Neural cell (in vitro differentiated cells): ENCODE measurements around the gene SDK1. TPM values are rescaled to one million over a fixed set of nuclear protein-coding genes. Genes with fewer than 3 reads are reported as not detected.
"Not testable (repeated sequence)": the region's sequence is repeated elsewhere in the genome, so short reads cannot be mapped to it uniquely, and the experiment has no call there.

Source experiments
- H2AFZ ChIP-seq: fragments of 200-600, 300-800 bp; sonication (generic), shearing (Covaris generic); 2 replicates; pipeline ENCODE4 v1.6.0; 2014; ENCODE audit warnings: low read depth, mild to moderate bottlenecking, antibody characterized with exemption, low read length, moderate library complexity
- H3F3A ChIP-seq: fragments of 200-600 bp; shearing (Covaris generic); 2 replicates; pipeline ENCODE4 v1.6.1; 2016; ENCODE audit warnings: mild to moderate bottlenecking, moderate library complexity, mixed read lengths, antibody characterized with exemption, low read length; ENCODE audit not compliant: insufficient read depth, poor library complexity, severe bottlenecking
- H3K27ac ChIP-seq: fragments of 200-600, 300-800 bp; sonication (generic), shearing (Covaris generic); 2 replicates; pipeline ENCODE4 v1.5.1; 2014; ENCODE audit warnings: mild to moderate bottlenecking, low read length, moderate library complexity
- H3K27me3 ChIP-seq: fragments of 300-800, 200-600 bp; sonication (generic), shearing (Covaris generic); 2 replicates; pipeline ENCODE4 v1.6.0; 2014; ENCODE audit warnings: mild to moderate bottlenecking, low read depth, low read length, moderate library complexity; ENCODE audit not compliant: insufficient read depth
- H3K36me3 ChIP-seq: fragments of 300-800, 200-600 bp; sonication (generic), shearing (Covaris generic); 2 replicates; pipeline ENCODE4 v1.5.1; 2014; ENCODE audit warnings: mild to moderate bottlenecking, antibody characterized with exemption, low read length, moderate library complexity; ENCODE audit not compliant: insufficient read depth
- H3K4me2 ChIP-seq: fragments of 300-800, 200-600 bp; sonication (generic), shearing (Covaris generic); 2 replicates; pipeline ENCODE4 v1.6.0; 2014; ENCODE audit warnings: mild to moderate bottlenecking, low read length
- H3K4me3 ChIP-seq: fragments of 300-800, 200-600 bp; sonication (generic), shearing (Covaris generic); 2 replicates; pipeline ENCODE4 v1.5.1; 2014; ENCODE audit warnings: mild to moderate bottlenecking, low read length, moderate library complexity
- H3K79me2 ChIP-seq: fragments of 200-600 bp; shearing (Covaris generic); replicated peaks from 2 replicates; pipeline ENCODE4 v1.6.0; 2014; ENCODE audit warnings: mild to moderate bottlenecking, low read length, moderate library complexity; ENCODE audit not compliant: insufficient read depth
- H3K9ac ChIP-seq: fragments of 300-800, 200-600 bp; sonication (generic), shearing (Covaris generic); 2 replicates; pipeline ENCODE4 v1.6.1; 2016; ENCODE audit warnings: mild to moderate bottlenecking, low read length, mixed read lengths
- H3K9me2 ChIP-seq: fragments of 200-600 bp; shearing (Covaris generic); 2 replicates; pipeline ENCODE4 v1.6.1; 2016; ENCODE audit warnings: mild to moderate bottlenecking, low read length, mixed read lengths; ENCODE audit not compliant: insufficient read depth
- H3K9me3 ChIP-seq: fragments of 200-600, 300-800 bp; sonication (generic), shearing (Covaris generic); 2 replicates; pipeline ENCODE4 v1.6.1; 2016; ENCODE audit warnings: mild to moderate bottlenecking, mixed run types, low read length, moderate library complexity, mixed read lengths
- H4K20me1 ChIP-seq: fragments of 200-600 bp; shearing (Covaris generic); 2 replicates; pipeline ENCODE4 v1.6.1; 2016; ENCODE audit warnings: mild to moderate bottlenecking, mixed run types; ENCODE audit not compliant: insufficient read depth
- CTCF ChIP-seq: fragments of 450-650 bp; IDR thresholded peaks from 2 replicates; pipeline ENCODE4 v1.5.1; 2014; ENCODE audit warnings: antibody characterized with exemption, mild to moderate bottlenecking, moderate library complexity; ENCODE audit not compliant: poor library complexity, severe bottlenecking
- EP300 ChIP-seq: fragments of 450-650 bp; conservative IDR thresholded peaks from 2 replicates; pipeline ENCODE4 v1.6.1; 2014; ENCODE audit warnings: antibody characterized with exemption, mild to moderate bottlenecking, moderate library complexity; ENCODE audit not compliant: poor library complexity, severe bottlenecking
- EZH2 ChIP-seq: fragments of 200-600, 300-800 bp; shearing (Covaris generic), sonication (generic); IDR thresholded peaks from 2 replicates; pipeline ENCODE4 v1.6.1; 2014; ENCODE audit warnings: antibody characterized with exemption, low read length, borderline replicate concordance, mild to moderate bottlenecking; ENCODE audit not compliant: insufficient read depth, poor library complexity, severe bottlenecking
- MXI1 ChIP-seq: fragments of 450-650 bp; conservative IDR thresholded peaks from 2 replicates; pipeline ENCODE4 v1.6.1; 2014; ENCODE audit warnings: antibody characterized with exemption, mild to moderate bottlenecking; ENCODE audit not compliant: poor library complexity, severe bottlenecking
- POLR2AphosphoS5 ChIP-seq: IDR thresholded peaks from 2 replicates; pipeline ENCODE4 v1.6.1; 2012
- RAD21 ChIP-seq: fragments of 450-650 bp; conservative IDR thresholded peaks from 2 replicates; pipeline ENCODE4 v1.6.1; 2014; ENCODE audit warnings: antibody characterized with exemption, mild to moderate bottlenecking, moderate library complexity
- SMC3 ChIP-seq: fragments of 450-650 bp; conservative IDR thresholded peaks from 2 replicates; pipeline ENCODE4 v1.6.1; 2014; ENCODE audit warnings: antibody characterized with exemption, mild to moderate bottlenecking, moderate library complexity; ENCODE audit not compliant: poor library complexity
- TAF1 ChIP-seq: IDR thresholded peaks from 2 replicates; pipeline ENCODE4 v1.6.1; 2012; ENCODE audit warnings: low read depth
- polyA plus RNA-seq: library from polyadenylated mRNA; depleted of rRNA; stranded (reverse); fragments of >200 nt; gene quantifications from 2 replicates; pipeline ENCODE4 v1.2.3, GENCODE V29; 2014
- TF ChIP-seq, protein P1 (sequence below): IDR thresholded peaks from 2 replicates; pipeline ENCODE4 v1.6.1; 2012; ENCODE audit warnings: borderline replicate concordance

Gene SDK1
- polyA plus RNA-seq, 1 donor from 2014 or later, result 2.7 TPM

DNA sequence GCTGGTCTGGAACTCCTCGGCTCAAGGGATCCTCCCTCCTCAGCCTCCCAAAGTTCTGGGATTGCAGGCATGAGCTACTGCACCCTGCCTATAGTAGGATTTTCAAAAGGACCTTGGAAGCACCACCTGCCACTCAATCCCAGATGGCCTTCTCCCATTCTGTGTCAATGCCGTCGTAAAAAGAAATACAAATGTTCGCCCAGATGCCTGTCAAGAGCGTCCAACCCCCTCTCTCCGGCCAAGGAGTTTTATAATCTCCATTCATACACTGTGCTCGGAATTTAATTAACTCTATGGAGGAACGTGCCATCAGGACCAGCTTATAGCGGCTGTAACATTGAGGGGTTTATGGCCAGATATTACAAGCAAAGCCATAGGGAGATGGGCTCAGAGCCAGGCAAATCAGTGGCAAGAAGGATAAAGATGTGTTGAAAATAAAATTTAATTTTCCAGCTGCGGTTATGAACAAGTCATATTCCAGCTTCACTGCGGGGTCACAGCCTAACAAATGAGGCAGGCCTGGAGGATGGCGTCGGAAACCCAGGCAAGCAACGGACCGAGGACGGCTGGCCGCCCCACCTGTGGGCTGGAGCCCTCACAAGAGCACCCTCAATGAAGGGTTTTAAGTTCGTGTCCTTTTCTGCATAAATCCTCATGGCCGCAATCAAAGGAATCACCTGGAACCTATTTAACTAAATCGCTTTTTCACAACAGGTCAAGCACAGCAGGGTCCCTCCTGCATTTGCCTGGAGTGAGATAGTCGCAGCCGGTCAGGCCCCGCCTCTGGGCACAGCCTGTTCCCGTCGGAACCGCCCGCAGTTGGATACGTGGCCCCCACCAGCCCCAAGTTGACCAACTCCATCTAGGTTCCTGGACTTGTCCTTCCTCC, 1006.5 kb downstream of the SDK1 start:
- Histone ChIP-seq H3K27me3 (no peaks in the 10 kb centered on the region), H4K20me1 (no peaks in the 10 kb centered on the region), H3K9ac (no peak overlapping the region), H3K9me2 (no peaks in the 10 kb centered on the region), H3K79me2 (no peaks in the 10 kb centered on the region), H3K4me3 (no peak overlapping the region), H3K9me3 (no peaks in the 10 kb centered on the region), H3F3A (no peaks in the 10 kb centered on the region), H3K27ac (no peak overlapping the region), H2AFZ (no peak overlapping the region), H3K4me2 (no peak overlapping the region), H3K36me3 (no peaks in the 10 kb centered on the region)
- TF ChIP-seq POLR2AphosphoS5, result no peak
- TF ChIP-seq CTCF, result no peak
- TF ChIP-seq, protein P1, sequence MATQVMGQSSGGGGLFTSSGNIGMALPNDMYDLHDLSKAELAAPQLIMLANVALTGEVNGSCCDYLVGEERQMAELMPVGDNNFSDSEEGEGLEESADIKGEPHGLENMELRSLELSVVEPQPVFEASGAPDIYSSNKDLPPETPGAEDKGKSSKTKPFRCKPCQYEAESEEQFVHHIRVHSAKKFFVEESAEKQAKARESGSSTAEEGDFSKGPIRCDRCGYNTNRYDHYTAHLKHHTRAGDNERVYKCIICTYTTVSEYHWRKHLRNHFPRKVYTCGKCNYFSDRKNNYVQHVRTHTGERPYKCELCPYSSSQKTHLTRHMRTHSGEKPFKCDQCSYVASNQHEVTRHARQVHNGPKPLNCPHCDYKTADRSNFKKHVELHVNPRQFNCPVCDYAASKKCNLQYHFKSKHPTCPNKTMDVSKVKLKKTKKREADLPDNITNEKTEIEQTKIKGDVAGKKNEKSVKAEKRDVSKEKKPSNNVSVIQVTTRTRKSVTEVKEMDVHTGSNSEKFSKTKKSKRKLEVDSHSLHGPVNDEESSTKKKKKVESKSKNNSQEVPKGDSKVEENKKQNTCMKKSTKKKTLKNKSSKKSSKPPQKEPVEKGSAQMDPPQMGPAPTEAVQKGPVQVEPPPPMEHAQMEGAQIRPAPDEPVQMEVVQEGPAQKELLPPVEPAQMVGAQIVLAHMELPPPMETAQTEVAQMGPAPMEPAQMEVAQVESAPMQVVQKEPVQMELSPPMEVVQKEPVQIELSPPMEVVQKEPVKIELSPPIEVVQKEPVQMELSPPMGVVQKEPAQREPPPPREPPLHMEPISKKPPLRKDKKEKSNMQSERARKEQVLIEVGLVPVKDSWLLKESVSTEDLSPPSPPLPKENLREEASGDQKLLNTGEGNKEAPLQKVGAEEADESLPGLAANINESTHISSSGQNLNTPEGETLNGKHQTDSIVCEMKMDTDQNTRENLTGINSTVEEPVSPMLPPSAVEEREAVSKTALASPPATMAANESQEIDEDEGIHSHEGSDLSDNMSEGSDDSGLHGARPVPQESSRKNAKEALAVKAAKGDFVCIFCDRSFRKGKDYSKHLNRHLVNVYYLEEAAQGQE, result no peak
- no peak for TF ChIP-seq MXI1
- no peak for TF ChIP-seq SMC3
- TF ChIP-seq TAF1, result no peak
- no peak for TF ChIP-seq EZH2

- Histone ChIP-seq H3K9me2 (no peaks in the 10 kb centered on the region), H3K4me2 (no peak overlapping the region), H3K79me2 (no peaks in the 10 kb centered on the region), H2AFZ (no peak overlapping the region), H3K36me3 (no peaks in the 10 kb centered on the region), H3K4me3 (no peak overlapping the region), H4K20me1 (no peaks in the 10 kb centered on the region), H3F3A (no peaks in the 10 kb centered on the region), H3K9me3 (no peaks in the 10 kb centered on the region), H3K27ac (no peak overlapping the region), H3K27me3 (no peaks in the 10 kb centered on the region), H3K9ac (no peak overlapping the region)
- TF ChIP-seq EP300 (no peak), POLR2AphosphoS5 (no peak), CTCF (no peak), MXI1 (no peak), TAF1 (no peak), EZH2 (no peak), SMC3 (no peak), RAD21 (no peak)
- TF ChIP-seq, protein P1, result no peak
These were observed 1007.1 kb downstream of the SDK1 start for GRCh38 chr7:4308205-4308590.

DNA sequence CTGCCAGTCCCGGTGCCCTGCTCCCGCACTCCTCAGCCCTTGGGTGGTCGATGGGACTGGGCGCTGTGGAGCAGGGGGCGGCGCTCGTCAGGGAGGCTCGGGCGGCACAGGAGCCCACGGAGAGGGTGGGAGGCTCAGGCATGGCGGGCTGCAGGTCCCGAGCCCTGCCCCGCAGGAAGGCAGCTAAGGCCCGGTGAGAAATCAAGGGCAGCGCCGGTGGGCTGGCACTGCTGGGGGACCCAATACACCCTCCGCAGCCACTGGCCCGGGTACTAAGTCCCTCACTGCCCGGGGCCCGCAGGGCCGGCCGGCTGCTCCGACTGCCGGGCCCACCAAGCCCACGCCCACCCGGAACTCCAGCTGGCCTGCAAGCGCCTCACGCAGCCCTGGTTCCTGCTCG, 1012.9 kb downstream of the SDK1 start:
- H3K9me2 ChIP-seq, H3K27ac ChIP-seq, H3K36me3 ChIP-seq, H3K27me3 ChIP-seq, H3K9ac ChIP-seq, H3K4me2 ChIP-seq, H4K20me1 ChIP-seq, H2AFZ ChIP-seq, H3K4me3 ChIP-seq, H3K9me3 ChIP-seq, H3K79me2 ChIP-seq, H3F3A ChIP-seq: not testable (repeated sequence)
